T-helper 2 cell treated with Interferon-gamma antibody and Interleukin-4, amounts not matched to agents 5 μg/mL and 100 μg/mL, for 36 hours (primary cell): ENCODE data around the gene ADAMTS5.

Source experiments
- DNase-seq: peaks from one replicate; pipeline ENCODE4 v3.0.0; 2021; ENCODE audit warnings: low spot score
- H3K27ac Mint-ChIP-seq: one replicate; pipeline ENCODE4 v1.8.0; 2021; ENCODE audit warnings: mild to moderate bottlenecking, mixed read lengths
- H3K27me3 Mint-ChIP-seq: one replicate; pipeline ENCODE4 v1.8.0; 2021; ENCODE audit warnings: low read depth, mixed read lengths
- H3K36me3 Mint-ChIP-seq: one replicate; pipeline ENCODE4 v1.8.0; 2021; ENCODE audit warnings: low read depth, mixed read lengths
- H3K4me1 Mint-ChIP-seq: one replicate; pipeline ENCODE4 v1.8.0; 2021; ENCODE audit warnings: low read depth, mixed read lengths
- H3K4me3 Mint-ChIP-seq: one replicate; pipeline ENCODE4 v1.8.0; 2022; ENCODE audit warnings: mild to moderate bottlenecking, moderate library complexity, mixed read lengths
- H3K9me3 Mint-ChIP-seq: one replicate; pipeline ENCODE4 v1.8.0; 2021; ENCODE audit warnings: mixed read lengths

Gene ADAMTS5

DNA sequence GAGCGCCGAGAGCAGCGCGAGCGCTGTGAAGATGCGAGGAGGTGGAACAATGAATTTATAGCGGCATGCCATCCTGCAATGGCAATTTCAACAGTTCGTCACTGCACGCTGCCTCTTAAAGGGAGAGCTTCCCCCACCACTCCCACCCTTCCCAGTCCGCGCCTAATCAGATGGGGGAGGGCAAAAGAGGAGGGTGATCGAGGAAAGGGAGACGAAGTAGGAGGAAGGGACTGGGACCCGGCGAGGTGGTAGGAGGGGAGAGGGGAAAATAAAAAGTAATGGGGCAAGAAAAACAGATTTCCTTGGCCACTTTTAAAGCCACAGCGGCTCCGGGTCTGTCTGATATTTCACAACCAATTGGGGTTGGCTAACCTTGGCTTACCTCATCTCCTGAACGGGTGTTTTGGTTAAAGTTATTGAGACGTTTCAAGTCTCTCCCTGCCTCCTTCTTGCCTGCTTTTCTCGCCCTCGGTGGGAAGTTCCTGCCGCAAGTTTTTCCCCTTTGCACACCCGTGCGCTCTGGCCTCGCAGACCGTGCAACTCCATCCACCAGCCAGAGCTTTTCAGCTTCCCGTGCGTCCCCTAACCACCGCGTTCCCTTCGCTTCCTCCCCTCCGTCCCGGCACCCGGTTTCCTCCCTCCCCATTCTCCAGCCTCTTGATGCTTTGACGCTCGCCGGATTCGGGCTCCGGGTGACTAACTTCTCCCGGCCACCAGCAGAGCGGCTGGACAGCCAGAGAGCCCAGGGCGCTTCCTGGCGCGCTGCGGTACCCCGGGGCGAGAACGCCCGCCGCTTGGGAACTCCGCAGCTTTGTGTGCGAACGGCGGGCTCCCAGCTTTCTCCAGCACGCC is at the start of gene ADAMTS5:
Gene ADAMTS5 (minus strand): TSS at position 27 of the 852 bp plus-strand sequence. CDS start 697 bp downstream, outside the sequence.
- Mint-ChIP-seq H3K9me3 (no peaks in the 10 kb centered on the region), H3K36me3 (no peaks in the 10 kb centered on the region), H3K4me1 (no peaks in the 10 kb centered on the region), H3K4me3 (no peak within 1 kb of the TSS), H3K27ac (no peak within 1 kb of the TSS), H3K27me3 (peaks cover 43% of the 10 kb centered on the region)
- DNase-seq, result no peak

DNA sequence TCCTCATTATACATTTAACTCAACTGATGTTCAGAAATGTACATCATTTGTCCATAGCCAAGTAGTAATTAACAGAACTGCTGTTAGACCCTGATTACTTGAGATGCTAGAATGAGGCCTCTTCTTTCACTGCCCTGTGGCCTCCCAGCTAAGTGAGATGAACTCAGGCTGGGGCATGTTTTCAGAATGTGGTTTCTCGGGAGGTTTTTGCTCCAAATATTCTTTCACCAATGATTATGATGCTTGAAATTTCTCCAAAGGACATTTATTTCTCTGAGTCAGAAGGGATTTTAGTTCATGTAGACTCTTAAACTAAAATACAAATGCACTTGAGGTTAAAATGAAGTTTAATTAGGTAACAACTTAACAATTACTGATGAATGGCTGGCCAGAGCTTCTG is 34.6 kb upstream of the ADAMTS5 start:
- Mint-ChIP-seq H3K9me3 (no peaks in the 10 kb centered on the region), H3K27ac (no peak overlapping the region), H3K4me1 (no peaks in the 10 kb centered on the region), H3K4me3 (no peak overlapping the region), H3K27me3 (no peaks in the 10 kb centered on the region), H3K36me3 (no peaks in the 10 kb centered on the region)
- no peak for DNase-seq

DNA sequence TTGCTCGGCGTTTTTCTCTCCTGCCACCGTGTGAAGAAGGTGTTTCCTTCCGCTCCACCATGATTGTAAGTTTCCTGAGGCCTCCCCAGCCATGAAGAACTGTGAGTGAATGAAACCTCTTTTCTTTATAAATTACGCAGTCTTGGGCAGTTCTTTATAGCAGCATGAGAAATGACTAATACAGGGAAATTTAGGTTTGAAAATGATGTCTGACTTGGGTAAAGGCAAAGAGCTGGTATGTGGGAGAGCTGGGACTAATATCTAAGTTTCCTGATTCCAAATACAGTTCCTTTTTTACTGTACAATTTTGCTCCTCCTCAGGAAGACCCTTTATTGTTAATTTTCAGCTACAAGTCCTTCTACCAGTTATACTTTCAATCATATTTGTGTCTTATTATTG is 16.7 kb upstream of the ADAMTS5 start:
- Mint-ChIP-seq H3K27me3 (no peaks in the 10 kb centered on the region), H3K4me3 (no peak overlapping the region), H3K36me3 (no peaks in the 10 kb centered on the region), H3K9me3 (peaks cover 4% of the 10 kb centered on the region), H3K4me1 (no peaks in the 10 kb centered on the region), H3K27ac (no peak overlapping the region)
- no peak for DNase-seq

DNA sequence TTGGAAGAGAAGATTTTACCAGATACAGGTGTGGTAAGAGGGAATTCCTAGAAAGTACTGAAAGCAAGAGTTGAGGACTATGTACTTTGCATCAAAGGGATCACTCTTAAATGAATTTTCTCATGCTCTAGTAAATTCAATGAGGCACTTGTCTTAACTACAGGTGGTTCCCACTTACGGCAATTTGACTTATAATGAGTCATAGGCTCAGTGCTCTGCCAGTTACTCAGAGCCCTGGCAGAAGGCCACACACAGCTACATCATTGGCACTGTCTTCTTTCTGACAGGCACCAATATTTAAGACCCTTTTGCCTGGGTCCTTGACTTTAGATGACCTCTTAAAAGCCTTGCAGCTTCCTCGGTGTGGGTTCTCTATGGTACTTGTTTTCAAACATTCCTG is 15.9 kb upstream of the ADAMTS5 start:
- Mint-ChIP-seq H3K27ac (no peak overlapping the region), H3K4me3 (no peak overlapping the region), H3K4me1 (no peaks in the 10 kb centered on the region), H3K9me3 (peaks cover 4% of the 10 kb centered on the region), H3K27me3 (no peaks in the 10 kb centered on the region), H3K36me3 (no peaks in the 10 kb centered on the region)
- DNase-seq, result no peak

DNA sequence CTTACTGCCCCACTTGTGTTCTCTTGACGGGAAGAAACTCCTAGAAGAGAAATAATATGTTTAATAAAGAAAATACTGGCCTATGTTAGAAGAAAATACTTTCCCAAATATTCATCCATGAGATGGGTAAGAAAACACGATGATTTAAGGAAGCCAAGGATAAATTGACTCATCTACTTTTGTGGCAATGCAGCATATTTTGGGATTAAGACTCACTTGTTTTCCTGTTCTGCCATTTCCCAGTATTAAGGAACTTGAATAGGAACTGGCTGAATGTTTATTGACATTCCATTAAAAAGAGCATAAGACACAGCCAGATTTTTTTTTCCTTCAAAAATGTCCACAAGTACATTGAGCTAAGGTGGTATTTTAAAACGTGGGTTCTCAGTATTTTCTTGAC is 10.9 kb upstream of the ADAMTS5 start:
- no peaks in the 10 kb centered on the region for H3K36me3 Mint-ChIP-seq
- DNase-seq, result no peak
- no peak overlapping the region for H3K27ac Mint-ChIP-seq
- H3K9me3 Mint-ChIP-seq, result peaks cover 4% of the 10 kb centered on the region
- H3K27me3 Mint-ChIP-seq, result no peaks in the 10 kb centered on the region
- H3K4me3 Mint-ChIP-seq, result no peak overlapping the region
- H3K4me1 Mint-ChIP-seq, result no peaks in the 10 kb centered on the region

DNA sequence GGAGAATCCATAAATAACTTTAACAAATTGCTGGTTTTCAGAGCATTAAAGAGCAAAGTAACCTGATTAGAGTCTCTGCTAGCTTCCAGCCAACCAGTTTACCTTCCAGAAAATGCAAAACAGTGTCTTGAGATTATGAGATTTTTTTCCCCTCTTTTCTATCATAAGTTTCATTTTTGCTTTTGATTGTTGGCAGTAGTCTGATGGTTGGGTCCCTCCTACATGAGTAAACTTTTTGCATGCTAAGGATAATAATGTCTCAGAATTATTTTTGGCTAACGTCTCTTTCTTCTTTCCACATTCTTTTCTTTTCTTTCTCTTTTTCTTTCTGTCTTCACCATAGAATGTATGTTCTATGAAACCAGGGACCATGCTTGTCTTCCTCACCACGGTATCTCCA is 6.3 kb upstream of the ADAMTS5 start:
- no peaks in the 10 kb centered on the region for H3K36me3 Mint-ChIP-seq
- H3K27ac Mint-ChIP-seq, result no peak overlapping the region
- H3K27me3 Mint-ChIP-seq, result peaks cover 4% of the 10 kb centered on the region
- H3K4me3 Mint-ChIP-seq, result no peak overlapping the region
- H3K4me1 Mint-ChIP-seq, result no peaks in the 10 kb centered on the region
- no peaks in the 10 kb centered on the region for H3K9me3 Mint-ChIP-seq
- DNase-seq, result no peak

DNA sequence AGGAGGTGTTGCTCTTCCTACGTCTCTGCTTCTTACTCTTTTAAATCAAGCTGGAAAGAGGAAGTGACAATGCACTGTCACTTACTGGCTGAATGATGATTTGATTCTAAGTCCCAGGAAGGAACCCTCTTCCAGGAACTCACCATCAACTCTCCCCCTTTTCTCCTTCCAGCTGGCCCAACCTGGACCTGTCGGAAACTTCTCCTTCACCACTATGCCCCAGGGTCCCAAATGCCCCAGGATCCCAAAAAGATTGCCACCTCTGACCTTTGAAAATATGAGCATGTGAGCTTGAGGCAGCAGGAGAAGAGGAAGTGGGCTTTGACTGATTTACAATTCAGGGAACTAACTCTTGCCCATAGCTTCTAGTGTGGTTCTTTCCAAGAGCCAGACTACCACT is 5.3 kb upstream of the ADAMTS5 start:
- no peaks in the 10 kb centered on the region for H3K4me1 Mint-ChIP-seq
- no peak for DNase-seq
- peaks cover 15% of the 10 kb centered on the region for H3K27me3 Mint-ChIP-seq
- H3K9me3 Mint-ChIP-seq, result no peaks in the 10 kb centered on the region
- H3K27ac Mint-ChIP-seq, result no peak overlapping the region
- no peaks in the 10 kb centered on the region for H3K36me3 Mint-ChIP-seq
- H3K4me3 Mint-ChIP-seq, result no peak overlapping the region

DNA sequence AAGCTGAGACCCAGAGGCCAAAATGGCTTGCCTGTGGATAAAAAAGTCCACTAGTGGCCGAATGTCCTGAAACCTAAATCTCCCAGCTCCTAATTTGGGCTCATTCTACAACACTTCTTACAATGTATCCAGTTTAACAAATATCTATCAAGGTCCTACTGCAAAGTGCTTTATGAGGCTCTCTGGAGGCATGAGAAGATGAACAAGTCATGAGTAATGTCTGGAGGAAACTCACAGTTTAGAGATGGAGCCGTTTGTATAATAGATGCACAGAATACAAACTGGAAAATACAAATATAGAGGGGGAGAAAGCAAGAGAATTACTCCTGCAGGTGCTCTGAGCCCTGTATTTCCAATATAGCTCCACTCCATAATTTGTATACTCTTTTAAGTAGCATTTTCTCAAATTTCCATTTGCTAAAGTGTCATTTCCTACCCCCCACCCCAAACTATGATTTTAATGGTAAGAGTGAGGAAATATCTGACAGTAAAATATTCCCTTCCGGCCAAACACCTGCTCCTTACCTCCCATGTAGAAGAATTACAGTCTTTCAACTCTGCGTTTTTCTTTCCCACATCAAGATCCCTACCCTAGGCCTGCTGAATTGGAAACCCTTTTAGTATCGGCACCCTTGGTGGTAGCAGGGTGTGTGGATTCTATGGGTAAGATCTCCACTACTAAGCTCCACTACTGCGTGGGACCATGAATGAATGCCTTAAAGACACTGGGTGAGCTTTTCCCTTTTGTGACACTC is 3.3 kb upstream of the ADAMTS5 start:
- no peaks in the 10 kb centered on the region for H3K4me1 Mint-ChIP-seq
- H3K27me3 Mint-ChIP-seq, result peaks cover 27% of the 10 kb centered on the region
- DNase-seq, result no peak
- H3K36me3 Mint-ChIP-seq, result no peaks in the 10 kb centered on the region
- no peaks in the 10 kb centered on the region for H3K9me3 Mint-ChIP-seq
- H3K4me3 Mint-ChIP-seq, result no peak overlapping the region
- no peak overlapping the region for H3K27ac Mint-ChIP-seq

DNA sequence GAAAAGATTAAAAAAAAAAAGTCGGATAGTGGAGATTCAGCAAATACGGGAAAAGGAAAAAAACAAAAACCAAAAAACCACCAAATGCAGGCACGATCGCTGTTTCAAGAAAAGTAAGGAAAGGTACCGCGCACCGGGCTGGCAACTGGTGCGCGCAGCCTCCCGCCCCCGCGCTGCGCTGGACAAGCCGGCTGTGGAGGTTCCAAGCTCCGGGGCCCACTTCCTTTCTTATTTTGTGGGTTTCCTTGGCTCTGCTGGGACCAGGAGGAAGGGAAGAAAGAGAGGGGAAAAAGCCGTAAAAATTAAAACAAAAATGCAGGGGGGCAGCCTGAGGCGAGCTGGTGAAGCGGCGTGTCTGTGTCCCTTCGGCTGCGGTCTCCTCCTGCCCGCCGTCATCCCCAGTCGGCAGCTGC is 233 bp downstream of the ADAMTS5 start:
- no peaks in the 10 kb centered on the region for H3K4me1 Mint-ChIP-seq

DNA sequence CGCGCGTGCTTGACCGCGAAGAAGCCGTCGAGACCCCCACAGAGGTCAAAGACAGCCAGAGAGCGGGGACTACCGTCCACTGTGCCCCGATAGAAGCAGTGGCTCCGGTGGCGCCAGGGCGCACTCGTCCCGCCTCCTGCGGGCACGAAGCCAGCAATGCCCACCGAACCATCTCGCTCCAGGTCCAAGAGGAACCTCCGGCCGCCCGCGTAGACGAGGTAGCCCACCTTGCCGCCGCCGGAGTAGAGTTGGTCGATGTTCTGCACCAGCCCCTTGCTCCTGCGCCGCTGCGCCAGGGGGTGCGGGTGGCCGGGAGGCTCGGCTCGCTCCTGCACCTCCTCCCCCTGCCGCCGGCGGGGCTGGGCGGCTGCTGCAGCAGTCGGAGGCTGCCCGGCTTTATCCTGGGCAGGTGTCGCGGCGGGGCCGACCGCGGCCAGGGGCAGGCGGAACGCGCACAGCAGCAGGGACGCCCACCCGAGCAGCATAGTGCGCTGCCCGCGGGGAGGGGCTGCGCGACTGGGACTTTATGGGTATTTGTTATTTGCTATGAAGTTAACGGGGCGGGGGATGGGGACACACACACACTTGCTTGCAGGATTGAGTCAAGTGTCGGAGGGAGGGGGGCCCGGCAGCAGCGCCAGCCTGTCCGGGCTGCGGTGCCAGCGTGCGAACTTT is 844 bp downstream of the ADAMTS5 start:
- no peak overlapping the region for H3K4me3 Mint-ChIP-seq
- no peak for DNase-seq
- peaks cover 43% of the 10 kb centered on the region for H3K27me3 Mint-ChIP-seq
- no peaks in the 10 kb centered on the region for H3K36me3 Mint-ChIP-seq
- no peak overlapping the region for H3K27ac Mint-ChIP-seq
- no peaks in the 10 kb centered on the region for H3K4me1 Mint-ChIP-seq
- H3K9me3 Mint-ChIP-seq, result no peaks in the 10 kb centered on the region

More for the DNA sequence above, 233 bp downstream of the ADAMTS5 start:
- Mint-ChIP-seq H3K9me3 (no peaks in the 10 kb centered on the region), H3K4me3 (no peak overlapping the region), H3K36me3 (no peaks in the 10 kb centered on the region), H3K27me3 (peaks cover 43% of the 10 kb centered on the region), H3K27ac (no peak overlapping the region)
- no peak for DNase-seq

DNA sequence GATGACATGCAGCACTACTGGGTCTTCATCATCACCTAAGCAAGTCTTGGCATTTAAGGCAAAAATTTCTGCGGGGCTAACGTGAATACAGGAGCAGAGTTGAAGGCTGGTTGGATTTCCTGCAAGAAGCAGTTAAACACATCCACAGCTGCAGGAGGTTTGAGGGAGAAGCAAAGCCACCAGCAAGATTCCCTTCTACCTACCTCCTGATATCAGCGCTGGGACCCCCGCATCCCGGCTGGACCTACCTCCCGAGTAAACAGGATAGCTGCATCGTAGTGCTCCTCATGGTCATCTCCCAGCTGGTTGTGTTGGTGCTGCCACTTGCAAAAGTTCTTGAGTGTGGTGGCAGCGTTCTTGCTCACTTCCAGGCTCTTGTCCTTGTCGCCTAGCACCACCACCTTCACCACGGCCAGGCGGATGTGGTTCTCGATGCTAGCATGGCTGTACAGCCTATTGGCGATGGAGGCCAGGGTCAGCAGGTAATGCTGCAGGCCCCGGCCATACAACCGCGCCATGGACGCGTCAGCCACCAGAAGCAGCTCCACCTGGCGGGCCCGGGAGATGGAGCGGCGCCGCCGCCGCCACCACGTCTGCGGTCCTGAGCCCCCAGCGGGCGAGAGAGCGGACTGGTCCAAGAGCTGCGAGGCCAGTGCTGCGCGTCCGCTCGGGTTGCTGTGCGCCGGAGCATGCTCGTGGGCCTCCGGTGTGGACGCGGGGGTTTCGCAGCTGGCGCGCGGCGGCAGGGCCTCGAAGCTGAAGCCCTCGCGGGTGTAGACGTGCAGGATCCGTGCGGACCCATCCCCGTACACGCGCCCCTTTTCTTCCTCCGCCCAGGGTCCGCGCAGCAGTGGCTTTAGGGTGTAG is 1.6 kb downstream of the ADAMTS5 start:
- no peak overlapping the region for H3K4me3 Mint-ChIP-seq
- DNase-seq, result no peak
- H3K27me3 Mint-ChIP-seq, result peaks cover 42% of the 10 kb centered on the region
- H3K36me3 Mint-ChIP-seq, result no peaks in the 10 kb centered on the region
- H3K4me1 Mint-ChIP-seq, result no peaks in the 10 kb centered on the region
- no peak overlapping the region for H3K27ac Mint-ChIP-seq
- no peaks in the 10 kb centered on the region for H3K9me3 Mint-ChIP-seq

DNA sequence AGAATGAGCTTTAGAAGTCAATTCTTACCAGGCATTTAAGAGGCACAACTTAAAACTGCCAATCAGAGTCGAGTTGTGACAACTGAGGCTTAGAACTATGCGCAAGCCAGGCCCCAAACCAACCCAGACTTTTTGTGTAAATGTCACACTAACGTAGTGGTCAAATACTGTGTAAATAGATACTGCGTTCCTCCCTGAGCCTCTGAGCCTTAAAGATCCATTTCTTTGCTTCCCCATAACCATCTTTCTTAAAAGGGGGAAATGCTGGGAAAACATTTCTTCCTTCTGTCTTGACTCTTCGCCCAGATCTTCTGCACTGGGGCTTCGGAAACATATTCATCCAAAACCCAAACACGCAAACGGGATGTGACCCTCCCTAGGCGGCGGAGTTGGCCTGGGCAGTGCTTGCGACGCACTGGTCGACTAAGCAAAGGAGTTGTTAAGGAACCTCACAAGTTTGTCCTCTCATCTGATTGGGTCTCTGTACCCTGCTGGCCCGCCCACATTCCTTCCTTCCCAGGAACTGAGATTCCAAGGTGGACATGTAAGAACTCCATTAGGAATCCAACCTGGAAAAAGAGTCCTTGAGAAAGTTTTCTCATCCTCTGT is 2.6 kb downstream of the ADAMTS5 start:
- Mint-ChIP-seq H3K4me3 (no peak overlapping the region), H3K27ac (no peak overlapping the region), H3K4me1 (no peaks in the 10 kb centered on the region), H3K27me3 (peaks cover 42% of the 10 kb centered on the region), H3K36me3 (no peaks in the 10 kb centered on the region), H3K9me3 (no peaks in the 10 kb centered on the region)
- no peak for DNase-seq

DNA sequence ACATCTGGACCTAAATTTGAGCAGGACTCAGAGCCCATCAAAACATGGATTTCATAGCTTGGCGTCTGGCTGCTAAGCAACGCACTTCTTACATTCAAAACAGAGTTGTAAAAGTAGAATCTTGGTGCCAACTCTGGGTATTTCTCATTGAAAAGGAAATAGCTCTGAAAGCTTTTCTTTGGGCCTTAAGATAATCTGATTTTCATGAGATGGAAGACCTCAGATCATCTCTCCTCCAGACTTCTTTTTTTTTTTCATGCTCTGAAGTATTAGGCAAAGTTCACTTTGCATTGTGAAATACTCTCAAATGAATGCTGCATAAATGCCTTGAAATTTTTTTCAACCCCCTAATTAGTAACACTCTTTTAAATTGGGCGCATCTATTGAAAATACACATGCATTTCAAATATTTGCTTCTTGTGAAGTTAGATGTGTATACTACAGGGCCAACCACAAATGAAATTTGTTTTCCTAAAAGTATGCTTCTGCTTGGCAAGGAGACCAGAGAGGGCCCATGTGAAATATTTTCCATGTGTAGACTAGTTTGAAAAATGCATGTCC is 4.2 kb downstream of the ADAMTS5 start:
- no peaks in the 10 kb centered on the region for H3K9me3 Mint-ChIP-seq
- no peaks in the 10 kb centered on the region for H3K36me3 Mint-ChIP-seq
- H3K27ac Mint-ChIP-seq, result no peak overlapping the region
- DNase-seq, result no peak
- H3K27me3 Mint-ChIP-seq, result peaks cover 34% of the 10 kb centered on the region
- H3K4me3 Mint-ChIP-seq, result no peak overlapping the region
- no peaks in the 10 kb centered on the region for H3K4me1 Mint-ChIP-seq
